Glomerular endothelial cell (primary cell): ENCODE results near the gene UBE2I. TPM values are rescaled to one million over a fixed set of nuclear protein-coding genes. Genes with fewer than 3 reads are reported as not detected.
"Not testable (repeated sequence)": the region's sequence is repeated elsewhere in the genome, so short reads cannot be mapped to it uniquely, and the experiment has no call there.

Experiments used
- DNase-seq: peaks from one replicate; pipeline ENCODE4 v3.0.0-alpha.2; 2011; ENCODE audit warnings: low read depth, low spot score; ENCODE audit errors: extremely low read depth
- total RNA-seq: library from RNA; depleted of rRNA; stranded (reverse); fragments of >200 nt; gene quantifications from 2 replicates; pipeline ENCODE4 v1.2.3, GENCODE V29; 2015

The UBE2I gene
- total RNA-seq = 94.8 and 116 TPM in 2 replicates

DNA sequence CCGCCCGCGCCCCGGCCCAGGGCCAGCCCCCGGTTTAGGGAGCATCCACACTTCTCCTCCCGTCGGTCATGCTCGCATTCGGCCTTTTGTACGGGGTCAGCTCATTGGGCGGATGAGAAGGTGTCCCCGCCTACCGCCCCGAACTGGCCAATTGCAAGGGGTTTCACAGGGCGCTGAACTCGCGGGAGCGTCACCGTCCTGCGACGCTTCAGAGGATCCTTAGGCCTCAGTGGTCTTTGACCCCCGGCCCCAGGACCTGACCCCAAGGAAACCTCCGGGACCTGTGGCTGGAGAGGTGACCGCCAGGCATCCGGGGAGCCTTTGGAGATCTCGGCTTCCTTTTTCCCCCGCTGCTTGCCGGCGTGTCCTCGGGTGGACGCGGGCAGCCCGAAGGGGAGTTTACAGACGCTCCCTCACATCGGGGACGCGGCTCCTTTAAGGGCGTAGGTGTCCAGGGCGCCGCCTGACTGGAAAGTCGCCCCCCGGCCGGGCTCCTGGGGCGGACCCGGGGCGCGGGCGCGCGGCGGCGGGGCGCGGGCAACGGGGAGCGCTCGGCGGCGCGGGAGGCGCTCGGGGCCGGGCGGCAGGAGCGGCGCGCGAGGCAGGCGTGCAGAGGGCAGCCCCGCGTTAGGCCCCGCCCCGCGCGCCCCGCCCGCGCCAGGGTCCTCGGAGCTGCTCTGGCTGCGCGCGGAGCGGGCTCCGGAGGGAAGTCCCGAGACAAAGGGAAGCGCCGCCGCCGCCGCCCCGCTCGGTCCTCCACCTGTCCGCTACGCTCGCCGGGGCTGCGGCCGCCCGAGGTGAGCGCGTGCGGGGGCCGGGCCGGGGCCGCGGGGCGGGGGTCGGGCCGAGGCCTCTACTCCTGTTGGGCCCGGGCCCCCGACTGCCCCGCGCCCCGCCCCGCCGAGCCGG is at the start of gene UBE2I:
UBE2I (plus strand) TSS at position 660 of the 909 bp plus-strand sequence. CDS start 4,395 bp downstream, outside the sequence.
- DNase-seq = peak; percentile 88

DNA sequence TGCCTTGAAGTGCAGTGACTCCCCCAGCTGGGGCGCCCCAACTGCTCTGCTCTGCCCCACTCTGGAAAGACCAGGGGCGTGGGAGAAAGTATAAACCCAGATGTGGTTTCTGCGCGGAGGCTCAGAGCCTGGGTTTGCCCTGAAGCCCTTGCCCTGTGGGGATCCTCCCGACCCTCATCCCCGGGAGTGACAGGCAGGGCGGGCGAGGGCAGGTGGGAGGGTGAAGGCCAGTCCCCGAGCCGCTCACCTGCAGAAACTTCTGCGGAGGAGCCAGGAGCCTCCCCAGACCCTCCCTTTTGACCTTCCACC is 49.7 kb upstream of the UBE2I start:
- no peak for DNase-seq

DNA sequence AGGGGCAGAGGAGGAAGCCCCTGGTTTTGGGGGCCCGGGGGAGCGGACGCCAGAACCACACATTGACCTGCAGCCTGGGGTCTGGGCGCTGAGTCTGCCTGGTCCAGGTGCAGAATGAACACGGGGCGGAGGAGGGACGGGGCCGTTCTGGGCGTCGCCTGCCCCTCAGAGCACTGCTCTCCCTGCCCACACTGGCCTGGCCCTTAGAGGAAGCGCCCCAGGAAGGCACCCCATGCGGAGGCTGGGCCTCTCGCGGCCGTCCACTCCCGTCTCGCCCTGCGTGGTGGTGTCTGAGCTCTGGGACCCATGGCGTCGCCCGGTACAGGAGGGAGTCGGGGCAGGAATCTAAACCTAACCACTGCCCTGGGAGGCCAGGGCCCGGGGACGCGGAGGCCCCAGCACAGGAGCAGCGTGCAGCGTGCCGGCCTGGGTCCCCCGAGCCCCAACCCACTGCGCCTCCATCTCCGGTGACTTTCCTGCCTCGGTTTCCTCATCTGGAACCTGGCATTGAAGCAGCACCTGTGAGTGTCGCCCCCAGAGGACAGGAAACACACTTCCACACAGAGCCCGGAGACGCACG is 49.2 kb upstream of the UBE2I start:
- no peak for DNase-seq

DNA sequence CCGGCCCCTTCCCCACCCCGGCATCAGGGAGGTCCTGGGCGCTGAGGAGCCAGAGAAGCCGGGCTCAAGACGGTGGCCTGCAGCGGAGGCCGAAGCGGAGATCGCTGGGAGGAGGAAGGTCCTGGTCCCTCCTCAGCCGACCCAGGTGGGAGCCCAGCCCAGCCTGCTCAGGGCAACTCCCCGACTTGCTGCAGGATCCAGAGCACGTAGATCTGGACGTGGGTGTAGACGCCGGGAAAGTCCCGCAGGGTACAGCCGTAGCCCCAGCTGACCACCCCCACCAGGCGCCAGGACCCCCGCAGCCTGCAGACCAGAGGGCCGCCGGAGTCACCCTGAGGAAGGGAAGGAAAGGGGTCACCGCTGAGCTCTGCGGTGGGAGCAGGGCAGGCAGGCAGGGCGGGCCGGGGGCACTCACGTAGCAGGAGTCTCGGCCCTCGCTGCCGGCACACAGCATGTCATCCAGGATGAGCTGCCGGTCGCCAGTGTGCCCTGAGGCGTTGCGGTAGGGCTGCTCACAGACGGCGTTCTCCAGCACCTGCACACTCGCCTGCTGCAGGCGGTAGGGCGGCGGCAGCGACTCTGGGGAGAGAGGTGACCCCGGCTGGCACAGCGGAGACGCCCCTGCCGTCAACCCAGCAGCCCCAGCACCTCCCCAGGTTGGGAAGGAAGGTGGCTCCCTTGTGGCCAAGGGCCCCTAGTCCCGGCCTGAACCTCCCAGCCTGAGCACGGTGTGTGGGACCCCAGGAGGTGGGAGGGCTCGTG is 48.1 kb upstream of the UBE2I start:
- no peak for DNase-seq

DNA sequence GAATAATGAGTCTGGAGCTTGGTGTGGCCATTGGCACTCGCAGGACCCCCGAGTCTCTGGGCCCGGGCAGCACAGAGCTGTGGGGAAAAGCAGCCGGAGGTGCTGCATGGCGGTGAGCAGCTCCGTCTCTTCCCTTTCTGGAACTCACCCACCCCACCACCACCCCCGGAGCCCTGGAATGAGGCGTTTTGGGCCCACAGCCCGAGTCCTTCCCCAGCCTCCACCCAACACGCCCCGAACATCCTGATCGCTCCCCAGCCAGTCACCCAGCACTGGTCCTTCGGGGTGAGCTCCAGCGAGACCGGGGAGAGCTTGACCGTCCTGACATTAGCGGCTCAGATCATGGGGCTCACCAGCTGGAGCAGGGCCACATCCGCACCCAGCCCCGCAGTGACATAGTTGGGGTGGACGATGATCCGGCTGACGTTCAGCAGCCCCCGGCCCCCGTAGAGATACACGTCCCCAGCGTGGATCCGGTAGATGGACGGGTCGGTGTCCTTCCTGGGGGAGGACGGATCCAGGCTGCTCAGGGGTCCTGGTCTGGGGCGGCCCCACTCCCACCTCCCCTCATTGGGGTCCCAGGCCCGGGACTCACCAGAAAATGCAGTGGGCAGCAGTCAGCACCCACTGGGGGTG is 47.1 kb upstream of the UBE2I start:
- DNase-seq = no peak

DNA sequence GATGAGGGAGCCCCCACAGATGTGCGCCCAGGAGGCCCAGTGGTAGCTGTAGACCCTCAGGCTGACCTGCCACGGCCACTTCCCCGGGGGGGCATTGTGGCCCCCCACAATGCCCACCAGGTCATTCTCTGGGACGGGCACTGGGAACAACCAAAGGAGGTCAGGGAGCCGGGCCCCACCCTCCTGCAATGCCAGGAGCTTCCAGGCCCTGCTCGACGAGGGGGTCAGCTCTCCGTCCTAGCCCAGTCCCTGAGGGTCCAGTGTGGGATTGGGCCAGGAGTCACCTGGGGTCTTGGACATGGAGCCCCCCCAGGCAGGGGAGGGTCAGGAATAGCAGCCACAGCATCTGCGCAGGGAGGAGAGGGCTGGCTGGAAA is 46.6 kb upstream of the UBE2I start:
- no peak for DNase-seq

DNA sequence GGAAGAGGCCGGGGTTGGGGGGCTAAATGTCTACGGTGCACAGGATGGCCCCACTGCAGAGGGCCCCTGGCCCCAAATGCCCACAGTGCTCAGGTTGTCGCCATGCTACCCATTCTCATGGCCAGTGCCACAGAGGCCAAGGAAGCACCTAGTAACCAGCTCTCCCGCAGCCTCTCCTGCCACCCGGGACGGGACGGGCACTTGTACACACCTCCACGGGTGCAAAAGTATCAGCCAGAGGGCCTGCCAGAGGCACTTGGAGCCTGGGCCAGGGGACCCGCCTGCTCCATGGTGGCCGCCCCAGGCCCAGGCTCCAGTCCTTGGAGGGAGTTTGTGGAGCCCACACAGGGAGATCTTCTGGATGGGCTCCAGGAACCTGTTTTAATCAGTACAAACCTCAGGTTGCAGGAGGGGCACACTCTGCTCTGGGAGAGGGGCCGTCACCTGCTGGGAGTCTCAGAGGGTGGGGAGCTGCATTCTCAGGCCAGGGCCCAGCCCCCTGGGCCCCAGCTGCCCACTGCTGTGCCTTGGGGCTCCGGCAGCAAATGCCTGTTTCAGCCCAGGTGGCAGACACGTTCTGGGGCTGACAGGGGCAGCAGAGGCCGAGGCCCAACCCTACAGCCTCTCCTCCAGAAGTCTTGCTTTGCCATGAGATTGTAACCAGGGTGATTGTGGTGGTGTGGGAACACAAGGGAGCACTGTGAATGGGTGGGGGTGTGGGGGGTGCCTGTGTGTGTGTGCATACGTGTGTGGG is 45.7 kb upstream of the UBE2I start:
- DNase-seq = no peak

DNA sequence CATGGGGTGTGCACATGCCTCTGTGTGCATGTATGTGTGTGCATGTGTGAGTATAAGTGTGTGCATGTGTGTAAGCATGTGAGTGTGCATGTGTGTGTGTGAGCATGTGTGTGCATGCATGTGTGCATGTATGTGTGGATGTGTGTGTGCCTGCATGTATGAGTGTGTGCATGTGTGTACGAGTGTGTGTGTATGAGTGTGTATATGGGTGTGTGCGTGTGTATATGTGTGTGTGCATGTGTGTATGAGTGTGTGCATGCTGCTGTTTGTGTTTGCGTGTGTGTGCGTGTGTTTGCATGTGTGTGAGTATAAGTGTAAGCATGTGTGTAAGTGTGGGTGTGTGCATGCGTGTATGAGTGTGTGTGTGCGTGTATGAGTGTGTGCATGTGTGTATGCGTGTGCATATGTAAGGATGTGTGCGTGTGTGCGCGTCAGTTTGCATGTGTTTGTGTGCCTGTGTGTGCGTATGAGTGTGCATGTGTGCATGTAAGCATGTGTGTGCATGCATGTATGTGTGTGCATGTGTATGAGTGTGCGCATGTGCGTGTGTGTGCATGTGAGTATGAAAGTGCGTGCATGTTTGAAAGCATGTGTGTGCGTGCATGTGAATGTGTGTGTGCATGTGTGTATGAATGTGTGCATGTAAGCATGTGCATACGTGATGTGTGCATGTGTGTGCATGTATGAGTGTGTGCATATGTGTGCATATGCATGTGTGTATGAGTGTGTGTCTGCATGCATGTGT is 44.9 kb upstream of the UBE2I start:
- DNase-seq = no peak

DNA sequence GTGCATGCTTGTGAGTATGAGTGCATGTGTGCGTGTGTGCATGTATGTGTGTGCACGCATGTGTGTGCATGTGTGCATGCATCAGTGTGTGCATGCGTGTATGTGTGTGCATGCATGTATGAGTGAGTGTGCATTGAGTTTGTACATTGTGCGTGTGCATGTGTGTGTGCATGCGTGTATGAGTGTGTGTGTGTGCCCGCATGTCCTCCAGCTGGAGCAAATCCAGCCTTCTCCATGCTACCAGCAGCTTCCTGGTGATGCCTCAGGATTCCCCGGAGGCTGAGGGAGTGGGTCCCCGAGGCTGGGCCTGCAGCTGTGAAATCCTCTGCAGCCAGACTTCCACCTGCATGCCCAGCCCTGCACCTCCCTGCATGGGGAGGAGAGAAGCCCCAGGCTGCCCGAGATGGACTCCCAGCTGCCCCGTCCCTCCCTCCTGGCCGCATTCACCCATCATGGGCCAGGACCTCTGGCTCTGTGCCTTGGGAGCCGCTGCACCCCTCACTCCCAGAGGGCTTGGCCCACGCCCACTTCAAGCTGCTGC is 44.3 kb upstream of the UBE2I start:
- no peak for DNase-seq

DNA sequence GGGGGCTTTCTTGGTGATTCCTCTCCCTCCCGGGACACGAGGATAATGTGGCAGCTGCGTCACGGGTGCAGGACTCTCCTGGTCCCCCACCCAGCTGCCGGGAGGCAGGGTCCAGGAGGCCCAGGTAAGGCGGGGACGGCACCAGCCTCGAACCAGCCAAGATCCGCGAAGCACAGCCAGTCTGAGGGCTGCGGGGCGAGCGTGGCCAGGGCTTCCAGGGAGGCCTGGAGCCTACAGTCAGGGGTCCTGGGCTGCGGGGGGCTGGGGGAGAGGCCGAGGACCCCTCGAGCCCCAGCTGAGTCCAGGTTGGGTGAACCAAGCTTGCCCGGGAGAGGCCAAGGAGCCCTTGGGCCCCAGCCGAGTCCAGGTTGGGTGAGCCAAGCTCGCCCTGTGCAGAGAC is 43.6 kb upstream of the UBE2I start:
- DNase-seq = no peak

DNA sequence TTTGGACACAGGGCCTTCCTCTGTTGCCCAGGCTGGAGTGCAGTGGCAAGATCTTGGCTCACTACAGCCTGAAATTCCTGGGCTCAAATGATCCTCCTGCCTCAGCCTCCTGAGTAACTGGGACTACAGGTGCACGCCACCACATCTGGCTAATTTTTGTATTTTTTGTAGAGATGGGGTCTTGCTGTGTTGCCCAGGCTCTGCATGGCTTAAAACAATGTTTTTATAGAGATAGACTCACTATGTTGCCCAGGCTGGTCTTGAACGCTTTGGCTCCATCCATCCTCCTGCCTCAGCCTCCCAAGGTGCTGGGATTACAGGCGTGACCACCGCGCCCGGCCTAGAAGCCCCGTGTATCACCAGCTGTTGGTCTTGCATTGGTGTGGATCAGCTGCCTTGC is 40.0 kb upstream of the UBE2I start:
- DNase-seq = not testable (repeated sequence)

DNA sequence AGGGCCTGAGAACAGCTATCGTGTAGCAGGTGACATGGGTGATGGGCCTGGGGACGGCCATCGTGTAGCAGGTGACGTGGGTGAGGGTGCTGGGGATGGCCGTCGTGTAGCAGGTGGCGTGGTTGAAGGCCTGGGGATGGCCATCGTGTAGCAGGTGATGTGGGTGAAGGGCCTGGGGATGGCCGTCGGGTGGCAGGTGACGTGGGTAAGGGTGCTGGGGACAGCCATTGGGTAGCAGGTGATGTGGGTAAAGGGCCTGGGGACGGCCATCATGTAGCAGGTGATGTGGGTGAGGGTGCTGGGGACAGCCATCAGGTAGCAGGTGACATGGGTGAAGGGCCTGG is 38.1 kb upstream of the UBE2I start:
- no peak for DNase-seq

DNA sequence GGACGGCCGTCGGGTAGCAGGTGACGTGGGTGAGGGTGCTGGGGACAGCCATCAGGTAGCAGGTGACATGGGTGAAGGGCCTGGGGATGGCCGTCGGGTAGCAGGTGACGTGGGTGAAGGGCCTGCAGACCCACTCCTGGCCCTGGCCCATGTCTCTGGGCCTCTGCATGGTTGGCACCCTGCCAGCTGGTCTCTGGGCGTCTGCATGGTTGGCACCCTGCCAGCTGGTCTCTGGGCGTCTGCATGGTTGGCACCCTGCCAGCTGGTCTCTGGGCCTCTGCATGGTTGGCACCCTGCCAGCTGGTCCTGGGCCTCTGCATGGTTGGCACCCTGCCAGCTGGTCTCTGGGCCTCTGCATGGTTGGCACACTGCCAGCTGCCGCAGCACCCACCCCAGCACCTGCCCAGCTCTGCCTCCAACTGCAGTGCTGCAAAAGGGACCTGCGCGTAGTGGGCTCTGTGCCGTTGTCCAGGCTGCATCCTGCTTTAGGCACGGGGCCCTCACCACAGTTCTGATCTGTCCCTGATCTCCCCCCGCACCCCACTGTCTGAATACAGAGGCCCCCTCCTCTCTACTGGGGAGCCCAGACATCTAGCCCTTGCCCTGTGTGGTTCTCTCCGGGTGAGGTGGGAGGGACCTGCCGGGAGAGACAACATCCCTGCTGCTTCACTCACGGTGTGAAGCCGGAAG is 37.6 kb upstream of the UBE2I start:
- DNase-seq = not testable (repeated sequence)

DNA sequence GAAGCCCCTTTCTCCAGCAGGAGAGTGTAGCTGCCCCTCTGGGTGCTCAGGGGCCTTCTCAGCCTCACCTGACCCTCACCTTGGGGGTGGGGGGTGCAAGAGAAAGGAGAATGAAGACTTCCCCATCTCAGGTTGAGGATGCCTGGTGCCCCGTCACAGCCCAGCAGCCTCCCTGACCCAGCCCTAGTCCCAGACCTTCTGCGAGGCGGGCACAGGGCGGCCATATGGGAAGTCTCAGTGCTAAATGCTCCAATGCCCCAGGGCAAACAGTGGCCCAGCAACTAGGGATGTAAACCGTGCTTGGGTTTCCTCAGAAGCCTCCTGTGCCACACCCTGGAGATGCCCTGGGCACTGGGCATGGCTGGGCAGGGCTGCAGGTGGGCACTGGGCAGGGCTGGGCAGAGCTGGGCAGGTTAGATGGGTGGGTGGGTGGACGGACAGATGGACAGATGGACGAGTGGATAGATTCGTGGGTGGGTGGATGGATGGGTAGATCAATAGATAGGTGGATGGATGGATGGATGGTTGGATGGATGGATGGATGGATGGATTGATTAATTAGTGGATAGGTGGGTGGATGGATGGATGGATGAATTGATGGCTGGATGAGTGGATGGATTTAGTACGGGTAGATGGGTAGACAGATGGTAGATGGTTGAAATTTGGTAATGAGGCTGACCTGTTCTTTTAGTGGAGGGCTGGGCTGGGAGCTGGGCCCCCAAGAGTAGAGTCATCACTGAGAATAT is 36.8 kb upstream of the UBE2I start:
- DNase-seq = no peak

DNA sequence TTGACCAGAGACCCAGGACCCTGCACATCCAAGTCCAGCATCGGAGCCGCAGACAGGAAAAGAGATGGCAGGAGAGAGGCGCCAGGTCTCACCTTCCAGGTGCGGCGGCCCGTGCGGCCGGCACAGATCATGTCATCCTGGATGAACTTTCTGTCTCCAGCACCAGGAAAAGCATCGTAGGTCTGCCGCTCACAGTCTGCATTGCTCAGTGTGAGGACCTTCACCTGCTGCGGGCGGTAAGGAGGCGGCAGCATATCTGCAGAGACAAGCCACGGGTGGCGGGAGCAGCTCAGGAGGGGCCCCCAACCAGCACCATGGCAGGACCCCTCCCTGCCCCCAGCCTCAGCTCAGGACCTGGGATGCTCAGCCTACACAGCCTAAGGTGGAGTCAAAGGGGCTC is 35.6 kb upstream of the UBE2I start:
- no peak for DNase-seq

DNA sequence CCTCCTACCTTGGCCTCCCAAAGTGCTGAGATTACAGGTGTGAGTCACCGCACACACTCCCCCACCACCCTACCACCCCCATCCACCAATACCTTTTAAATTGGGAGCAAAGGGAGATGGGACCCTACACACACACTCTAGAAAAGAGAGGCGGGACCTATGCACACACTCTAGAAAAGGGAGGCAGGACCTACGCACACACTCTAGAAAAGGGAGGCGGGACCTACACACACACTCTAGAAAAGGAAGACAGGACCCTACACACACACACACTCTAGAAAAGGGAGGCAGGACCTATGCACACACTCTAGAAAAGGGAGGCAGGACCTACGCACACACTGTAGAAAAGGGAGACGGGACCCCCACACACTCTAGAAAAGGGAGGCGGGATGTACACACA is 34.7 kb upstream of the UBE2I start:
- no peak for DNase-seq

DNA sequence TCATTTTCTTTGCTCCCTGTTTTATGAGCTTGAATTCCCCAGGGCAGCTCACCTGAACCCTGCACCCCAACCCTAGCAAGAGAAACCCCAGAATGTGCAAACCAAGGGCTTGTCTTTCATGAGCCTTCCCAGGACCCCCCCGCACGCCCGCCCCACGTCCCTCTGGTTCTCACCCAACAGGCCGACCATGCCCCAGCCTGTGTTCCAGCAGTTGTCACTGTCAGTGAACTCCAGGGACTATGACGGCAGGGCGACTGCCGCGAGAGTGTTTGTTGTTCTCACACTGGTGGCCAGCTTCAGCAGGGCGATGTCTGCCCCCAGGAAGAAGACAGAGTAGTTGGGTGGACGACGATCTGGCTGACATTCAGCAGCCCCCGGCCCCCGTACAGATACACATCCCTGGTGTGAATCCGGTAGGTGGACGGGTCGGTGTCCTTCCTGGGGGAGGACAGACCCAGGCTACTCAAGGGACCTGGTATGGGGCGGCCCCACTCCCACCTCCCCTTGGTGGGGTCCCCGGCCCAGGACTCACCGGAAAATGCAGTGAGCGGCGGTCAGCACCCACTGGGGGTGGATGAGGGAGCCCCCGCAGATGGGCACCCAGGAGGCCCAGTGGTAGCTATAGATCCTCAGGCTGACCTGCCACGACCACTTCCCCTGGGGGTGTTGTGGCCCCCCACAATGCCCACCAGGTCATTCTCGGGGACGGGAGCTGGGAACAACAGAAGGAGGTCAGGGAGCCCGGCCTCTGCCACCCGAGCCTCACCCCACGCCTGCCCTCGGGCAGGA is 33.5 kb upstream of the UBE2I start:
- DNase-seq = no peak

DNA sequence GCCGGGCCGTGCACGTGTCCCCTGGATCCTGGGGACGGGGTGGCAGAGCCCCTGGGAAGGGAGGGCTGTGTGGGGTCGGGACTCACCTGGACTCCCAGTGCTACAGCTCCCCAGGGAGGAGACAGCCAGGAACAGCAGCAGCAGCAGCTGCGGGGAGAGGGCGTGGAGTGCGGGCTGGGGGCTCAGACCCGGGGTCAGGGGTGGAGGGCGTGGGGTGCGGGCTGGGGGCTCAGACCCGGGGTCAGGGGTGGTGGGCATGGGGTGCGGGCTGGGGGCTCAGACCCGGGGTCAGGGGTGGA is 32.9 kb upstream of the UBE2I start:
- DNase-seq = no peak
